ENCODE measurements around the gene RAD23B. TPM values are rescaled to one million over a fixed set of nuclear protein-coding genes. Genes with fewer than 3 reads are reported as not detected.

The RAD23B gene
- total RNA-seq, 1 experiment from 2014 or later = 251 TPM

DNA sequence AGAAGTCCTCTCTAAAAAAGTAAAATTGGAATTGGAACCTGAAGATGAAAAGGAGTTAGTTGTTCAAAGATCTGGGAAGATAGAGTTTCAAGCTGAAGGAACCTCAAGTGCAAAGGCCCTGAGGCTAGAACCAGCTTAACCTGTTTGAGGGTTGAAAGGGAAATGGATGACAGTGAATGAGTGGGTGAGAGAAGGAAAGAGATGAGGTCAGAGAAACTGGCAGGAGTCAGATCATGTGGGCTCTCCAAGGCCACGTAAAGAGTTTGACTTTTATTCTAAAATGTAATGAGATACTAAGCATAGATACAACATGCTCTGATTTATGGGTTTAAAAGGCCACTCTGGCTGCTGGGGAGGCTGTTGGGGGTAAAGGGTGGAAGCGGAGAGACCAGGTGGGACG is 2.5 kb upstream of the RAD23B start:
- no TSS peak for BruUV-seq (replicated peaks)
- peaks cover 29 to 58% of the 10 kb centered on the region in 2 experiments for H3K4me1 ChIP-seq (ENCODE audit: control insufficient read depth in 1 of 2, insufficient read depth in 2 of 2, low read length in 2 of 2)
- ChIA-PET POLR2A (no interaction called here), RAD21 (ENCODE audit: low non-redundant PET in 1 of 2, low total read pairs in 2 of 2, uncharacterized antibody in 2 of 2, unreplicated experiment in 2 of 2) (no interaction called here), CTCF (no interaction called here)
- H3K4me2 ChIP-seq (ENCODE audit: low read length) = peak overlapping the region; percentile 83
- peaks cover 31% of the 10 kb centered on the region for H3K79me2 ChIP-seq (ENCODE audit: insufficient read depth, low read length)
- TF ChIP-seq, protein P1, sequence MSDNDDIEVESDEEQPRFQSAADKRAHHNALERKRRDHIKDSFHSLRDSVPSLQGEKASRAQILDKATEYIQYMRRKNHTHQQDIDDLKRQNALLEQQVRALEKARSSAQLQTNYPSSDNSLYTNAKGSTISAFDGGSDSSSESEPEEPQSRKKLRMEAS (IDR thresholded peaks at IDR 0.05) = no peak
- no peak for TF ChIP-seq YY1 (IDR thresholded peaks at IDR 0.05; ENCODE audit: extremely low read depth, insufficient replicate concordance, low read depth, low read length)
- TF ChIP-seq, protein P2, sequence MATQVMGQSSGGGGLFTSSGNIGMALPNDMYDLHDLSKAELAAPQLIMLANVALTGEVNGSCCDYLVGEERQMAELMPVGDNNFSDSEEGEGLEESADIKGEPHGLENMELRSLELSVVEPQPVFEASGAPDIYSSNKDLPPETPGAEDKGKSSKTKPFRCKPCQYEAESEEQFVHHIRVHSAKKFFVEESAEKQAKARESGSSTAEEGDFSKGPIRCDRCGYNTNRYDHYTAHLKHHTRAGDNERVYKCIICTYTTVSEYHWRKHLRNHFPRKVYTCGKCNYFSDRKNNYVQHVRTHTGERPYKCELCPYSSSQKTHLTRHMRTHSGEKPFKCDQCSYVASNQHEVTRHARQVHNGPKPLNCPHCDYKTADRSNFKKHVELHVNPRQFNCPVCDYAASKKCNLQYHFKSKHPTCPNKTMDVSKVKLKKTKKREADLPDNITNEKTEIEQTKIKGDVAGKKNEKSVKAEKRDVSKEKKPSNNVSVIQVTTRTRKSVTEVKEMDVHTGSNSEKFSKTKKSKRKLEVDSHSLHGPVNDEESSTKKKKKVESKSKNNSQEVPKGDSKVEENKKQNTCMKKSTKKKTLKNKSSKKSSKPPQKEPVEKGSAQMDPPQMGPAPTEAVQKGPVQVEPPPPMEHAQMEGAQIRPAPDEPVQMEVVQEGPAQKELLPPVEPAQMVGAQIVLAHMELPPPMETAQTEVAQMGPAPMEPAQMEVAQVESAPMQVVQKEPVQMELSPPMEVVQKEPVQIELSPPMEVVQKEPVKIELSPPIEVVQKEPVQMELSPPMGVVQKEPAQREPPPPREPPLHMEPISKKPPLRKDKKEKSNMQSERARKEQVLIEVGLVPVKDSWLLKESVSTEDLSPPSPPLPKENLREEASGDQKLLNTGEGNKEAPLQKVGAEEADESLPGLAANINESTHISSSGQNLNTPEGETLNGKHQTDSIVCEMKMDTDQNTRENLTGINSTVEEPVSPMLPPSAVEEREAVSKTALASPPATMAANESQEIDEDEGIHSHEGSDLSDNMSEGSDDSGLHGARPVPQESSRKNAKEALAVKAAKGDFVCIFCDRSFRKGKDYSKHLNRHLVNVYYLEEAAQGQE (IDR thresholded peaks at IDR 0.05; ENCODE audit: low read depth) = no peak
- no peak for TF ChIP-seq ELF1 (IDR thresholded peaks at IDR 0.05; ENCODE audit: borderline replicate concordance, low read depth)
- TF ChIP-seq SRF (IDR thresholded peaks at IDR 0.05; ENCODE audit: low read depth) = no peak
- no peak for TF ChIP-seq SP1 (IDR thresholded peaks at IDR 0.05; ENCODE audit: low read depth)
- no peak for TF ChIP-seq TCF7L2 (IDR thresholded peaks at IDR 0.05; ENCODE audit: borderline replicate concordance, extremely low read depth, insufficient read depth, insufficient read length)
- TF ChIP-seq JUND (IDR thresholded peaks at IDR 0.05) = no peak
- no peak for TF ChIP-seq POLR2A (IDR thresholded peaks at IDR 0.05; ENCODE audit: borderline replicate concordance, extremely low read depth, insufficient read depth, insufficient read length)
- no peak for TF ChIP-seq EGR1 (IDR thresholded peaks at IDR 0.05; ENCODE audit: low read depth)
- TF ChIP-seq ZFX (IDR thresholded peaks at IDR 0.05) = no peak
- no peak for TF ChIP-seq CEBPB (IDR thresholded peaks at IDR 0.05; ENCODE audit: low read depth)
- no peak for TF ChIP-seq ZNF274 (IDR thresholded peaks at IDR 0.05; ENCODE audit: low read depth, low read length)
- TF ChIP-seq, protein P3, sequence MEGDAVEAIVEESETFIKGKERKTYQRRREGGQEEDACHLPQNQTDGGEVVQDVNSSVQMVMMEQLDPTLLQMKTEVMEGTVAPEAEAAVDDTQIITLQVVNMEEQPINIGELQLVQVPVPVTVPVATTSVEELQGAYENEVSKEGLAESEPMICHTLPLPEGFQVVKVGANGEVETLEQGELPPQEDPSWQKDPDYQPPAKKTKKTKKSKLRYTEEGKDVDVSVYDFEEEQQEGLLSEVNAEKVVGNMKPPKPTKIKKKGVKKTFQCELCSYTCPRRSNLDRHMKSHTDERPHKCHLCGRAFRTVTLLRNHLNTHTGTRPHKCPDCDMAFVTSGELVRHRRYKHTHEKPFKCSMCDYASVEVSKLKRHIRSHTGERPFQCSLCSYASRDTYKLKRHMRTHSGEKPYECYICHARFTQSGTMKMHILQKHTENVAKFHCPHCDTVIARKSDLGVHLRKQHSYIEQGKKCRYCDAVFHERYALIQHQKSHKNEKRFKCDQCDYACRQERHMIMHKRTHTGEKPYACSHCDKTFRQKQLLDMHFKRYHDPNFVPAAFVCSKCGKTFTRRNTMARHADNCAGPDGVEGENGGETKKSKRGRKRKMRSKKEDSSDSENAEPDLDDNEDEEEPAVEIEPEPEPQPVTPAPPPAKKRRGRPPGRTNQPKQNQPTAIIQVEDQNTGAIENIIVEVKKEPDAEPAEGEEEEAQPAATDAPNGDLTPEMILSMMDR (IDR thresholded peaks at IDR 0.05 in 2 of 3, conservative IDR thresholded peaks at IDR 0.05 in 1 of 3; ENCODE audit: borderline replicate concordance in 1 of 3, insufficient read depth in 1 of 3, low read depth in 2 of 3, low read length in 2 of 3) = no peak
- H3K9ac ChIP-seq (ENCODE audit: low read length) = peak overlapping the region; percentile 6; the same call in 1 of the 2 replicates
- H3K27me3 ChIP-seq (ENCODE audit: insufficient read depth, low read length) = no peaks in the 10 kb centered on the region
- no peak overlapping the region for H3K4me3 ChIP-seq (replicated peaks in 1 of 2; ENCODE audit: low read depth in 1 of 2, low read length in 2 of 2)
- H3K36me3 ChIP-seq (ENCODE audit: control insufficient read depth in 1 of 2, insufficient read depth in 2 of 2, low read length in 2 of 2) = no peaks in the 10 kb centered on the region
- no peaks in the 10 kb centered on the region for H3K9me3 ChIP-seq (ENCODE audit: control insufficient read depth in 1 of 2, insufficient read depth in 1 of 2, low read depth in 1 of 2, low read length in 2 of 2)
- no peak for ATAC-seq
- no peaks in the 10 kb centered on the region for H3K9me2 ChIP-seq (ENCODE audit: insufficient read depth)
- intact Hi-C loops (cut with micrococcal nuclease) = no loop called here
- peak; percentile 37 for DNase-seq (ENCODE audit: low read depth, low spot score)
- H2AFZ ChIP-seq (ENCODE audit: low read depth, low read length, poor library complexity, severe bottlenecking) = no peak overlapping the region
- H4K20me1 ChIP-seq (ENCODE audit: insufficient read depth) = peaks cover 15% of the 10 kb centered on the region; the same call in 1 of the 2 replicates
- 0 out of 2 replicates have a peak overlapping the region, but pooled peaks have one; percentile 19 for H3K27ac ChIP-seq (ENCODE audit: low read depth, low read length)
